H7 (cell line): Measurements from ENCODE around the gene FBLN5. TPM values are rescaled to one million over a fixed set of nuclear protein-coding genes. Genes with fewer than 3 reads are reported as not detected.
"Not testable (repeated sequence)": the region's sequence is repeated elsewhere in the genome, so short reads cannot be mapped to it uniquely, and the experiment has no call there.

Experiments
- DNase-seq: peaks from one replicate; pipeline ENCODE4 v3.0.0; 2012
- H3K27me3 ChIP-seq: 2 replicates; pipeline ENCODE4 v1.6.0; 2011; ENCODE audit warnings: mild to moderate bottlenecking, low read length; ENCODE audit not compliant: control insufficient read depth, insufficient read depth
- H3K36me3 ChIP-seq: replicated peaks from 2 replicates; pipeline ENCODE4 v1.5.1; 2011; ENCODE audit warnings: low read length; ENCODE audit not compliant: control insufficient read depth, insufficient read depth
- H3K4me3 ChIP-seq: 2 replicates; pipeline ENCODE4 v1.5.1; 2011; ENCODE audit warnings: low read depth, mild to moderate bottlenecking, control low read depth, low read length, moderate library complexity; ENCODE audit not compliant: insufficient read depth
- total RNA-seq: library from RNA; depleted of rRNA; stranded (reverse); fragments of >200 nt; shearing (Covaris generic); gene quantifications from 2 replicates; pipeline ENCODE4 v1.2.3, GENCODE V29; 2014

The FBLN5 gene
- total RNA-seq, 1 experiment from 2014 or later, result 2.3 TPM

DNA sequence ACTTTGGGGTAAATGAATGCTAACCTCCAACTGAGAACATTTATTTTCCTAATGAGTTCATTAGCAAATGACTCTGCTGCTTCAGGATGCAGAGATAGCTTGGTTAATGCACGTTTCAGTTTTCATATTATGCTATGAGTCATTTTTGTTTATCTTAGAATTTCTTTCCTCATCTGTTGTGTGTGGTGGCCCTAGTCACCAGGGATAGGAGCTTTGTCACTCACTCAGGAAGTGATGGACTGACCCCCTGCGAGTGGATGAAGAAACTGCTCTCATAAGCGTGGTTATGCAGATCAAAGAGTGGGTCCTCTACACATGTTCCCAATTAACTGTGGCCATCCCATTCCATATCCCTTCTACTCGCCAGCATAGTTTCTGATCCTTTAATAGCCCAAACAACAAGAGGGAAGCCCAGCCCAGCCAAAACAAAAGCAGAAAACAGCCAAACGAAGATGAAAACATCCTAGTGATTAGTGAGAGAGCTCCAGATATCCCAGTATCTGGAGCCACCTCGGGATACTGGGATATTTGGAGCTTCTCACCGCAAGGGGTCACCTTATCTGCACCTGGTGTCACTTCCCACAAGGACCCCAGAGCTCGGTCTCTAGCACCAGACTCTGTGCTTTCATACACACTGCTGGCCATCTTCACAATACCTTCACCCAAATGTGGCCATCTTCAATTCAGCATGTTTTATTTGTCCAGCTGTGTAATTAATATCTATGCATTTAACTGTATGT is 88.8 kb downstream of the FBLN5 start:
- H3K36me3 ChIP-seq, result no peaks in the 10 kb centered on the region
- DNase-seq, result no peak
- H3K27me3 ChIP-seq, result no peaks in the 10 kb centered on the region
- no peak overlapping the region for H3K4me3 ChIP-seq

DNA sequence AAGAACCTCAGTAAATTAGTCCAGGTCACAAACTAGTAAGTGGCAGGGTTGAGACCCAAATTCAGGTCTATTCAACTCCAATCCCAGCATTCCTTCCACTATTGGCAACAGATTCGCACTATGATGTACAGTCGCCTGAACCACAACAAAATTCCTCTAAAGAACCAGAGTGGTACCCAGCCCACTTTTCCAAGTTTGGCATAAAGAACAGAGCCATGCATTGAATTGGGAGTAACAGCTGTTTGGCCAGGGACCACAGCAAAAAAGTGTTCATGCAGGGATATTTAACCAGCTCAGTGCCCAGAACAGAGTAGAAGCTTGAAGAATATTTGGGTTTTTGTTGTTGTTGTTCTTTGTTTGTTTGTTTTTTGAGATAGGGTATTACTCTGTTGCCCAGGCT is 89.9 kb downstream of the FBLN5 start:
- Histone ChIP-seq H3K27me3 (no peaks in the 10 kb centered on the region), H3K4me3 (no peak overlapping the region), H3K36me3 (no peaks in the 10 kb centered on the region)
- DNase-seq, result no peak

DNA sequence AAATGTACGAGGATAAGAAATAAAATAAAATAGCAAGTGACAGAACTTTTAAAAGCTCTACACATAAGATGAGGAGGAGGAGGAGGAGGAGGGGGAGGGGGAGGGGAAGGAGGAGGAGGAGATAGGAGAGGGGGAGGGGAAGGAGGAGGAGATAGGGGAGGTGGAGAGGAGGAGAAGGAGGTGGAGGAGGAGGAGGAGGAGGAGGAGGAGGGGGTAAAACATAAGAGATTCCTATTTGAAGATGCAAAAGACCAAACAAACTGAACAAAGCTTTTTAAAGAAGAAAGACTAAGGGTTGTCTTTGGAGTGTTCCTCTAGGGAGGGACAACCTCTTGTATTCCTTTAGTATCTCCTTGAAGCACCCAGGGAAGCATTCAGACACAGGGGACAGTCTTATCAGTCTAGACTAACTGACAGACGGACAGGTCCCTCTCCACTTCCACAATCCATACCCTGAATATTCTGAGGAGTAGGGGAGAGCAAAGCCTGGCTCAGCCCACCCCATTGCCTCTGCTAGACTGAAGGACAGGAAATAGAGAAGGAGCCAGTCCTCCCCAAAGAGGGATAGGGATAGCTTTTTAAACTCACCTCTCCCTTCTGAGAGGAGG is 93.1 kb downstream of the FBLN5 start:
- Histone ChIP-seq H3K27me3 (no peaks in the 10 kb centered on the region), H3K4me3 (no peak overlapping the region), H3K36me3 (no peaks in the 10 kb centered on the region)
- DNase-seq, result no peak

DNA sequence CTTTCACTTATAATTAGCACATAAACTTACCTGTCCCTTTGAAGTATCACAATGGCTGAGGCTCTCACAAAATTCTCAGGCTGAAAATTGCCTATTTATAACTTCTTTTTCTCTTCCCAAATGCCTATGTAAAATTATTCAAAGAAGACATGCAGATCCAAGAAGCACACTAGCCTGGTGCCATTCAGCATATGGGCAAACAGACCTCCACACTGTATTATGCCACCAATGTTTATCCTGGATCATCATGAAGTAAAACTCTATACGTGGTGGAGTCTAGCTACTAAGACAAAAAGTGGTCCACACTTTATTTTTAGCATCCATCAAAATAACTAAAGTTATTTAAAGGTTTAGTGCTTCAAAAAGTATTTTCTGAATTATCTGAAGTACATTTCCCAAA is 95.9 kb downstream of the FBLN5 start:
- Histone ChIP-seq H3K36me3 (no peaks in the 10 kb centered on the region), H3K4me3 (no peak overlapping the region), H3K27me3 (no peaks in the 10 kb centered on the region)
- DNase-seq, result no peak

DNA sequence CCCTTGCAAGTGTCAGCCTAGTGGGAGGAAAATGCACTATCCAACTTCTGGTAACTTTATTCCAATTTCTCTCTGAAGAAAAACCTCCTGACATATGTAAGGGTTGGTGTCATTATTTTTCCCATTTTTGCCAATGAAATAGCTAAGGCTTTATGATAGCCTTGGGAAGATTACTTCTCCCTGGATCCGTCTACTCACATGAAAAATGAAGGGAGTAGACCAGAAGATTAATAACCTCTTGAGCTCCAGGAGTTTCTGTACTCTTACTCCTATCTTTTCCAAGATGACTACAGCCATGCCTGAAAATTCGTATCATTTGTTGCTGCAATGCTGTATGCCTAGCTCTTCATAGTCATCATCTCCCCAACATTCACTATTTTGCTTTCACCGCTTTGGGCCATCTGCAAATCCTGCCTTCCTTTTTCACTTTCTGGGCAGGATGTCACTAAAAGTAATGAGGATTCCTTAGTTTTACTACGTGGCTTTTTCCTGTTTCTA is 98.9 kb downstream of the FBLN5 start:
- H3K27me3 ChIP-seq, result no peaks in the 10 kb centered on the region
- no peak overlapping the region for H3K4me3 ChIP-seq
- no peaks in the 10 kb centered on the region for H3K36me3 ChIP-seq
- no peak for DNase-seq

DNA sequence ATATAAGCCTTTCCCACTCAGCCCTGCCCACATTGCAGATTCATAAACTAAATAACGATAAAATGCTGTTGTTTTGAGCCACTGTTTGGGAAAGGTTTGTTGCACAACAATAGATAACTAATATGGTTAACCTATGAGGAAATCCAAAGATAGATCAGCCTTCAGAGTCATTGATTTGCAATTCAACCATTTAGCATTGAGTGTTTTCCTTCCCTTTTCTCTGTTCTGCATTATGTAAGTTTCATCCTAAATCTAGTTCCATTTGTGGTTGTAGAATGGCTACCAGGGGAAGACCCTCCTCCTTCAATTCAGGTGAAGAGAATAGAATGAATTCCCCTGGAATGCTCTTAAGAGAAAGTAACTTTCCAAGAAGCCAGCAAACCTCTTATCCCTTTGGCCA is 99.8 kb downstream of the FBLN5 start:
- Histone ChIP-seq H3K27me3 (no peaks in the 10 kb centered on the region), H3K4me3 (no peak overlapping the region), H3K36me3 (no peaks in the 10 kb centered on the region)
- DNase-seq, result no peak

DNA sequence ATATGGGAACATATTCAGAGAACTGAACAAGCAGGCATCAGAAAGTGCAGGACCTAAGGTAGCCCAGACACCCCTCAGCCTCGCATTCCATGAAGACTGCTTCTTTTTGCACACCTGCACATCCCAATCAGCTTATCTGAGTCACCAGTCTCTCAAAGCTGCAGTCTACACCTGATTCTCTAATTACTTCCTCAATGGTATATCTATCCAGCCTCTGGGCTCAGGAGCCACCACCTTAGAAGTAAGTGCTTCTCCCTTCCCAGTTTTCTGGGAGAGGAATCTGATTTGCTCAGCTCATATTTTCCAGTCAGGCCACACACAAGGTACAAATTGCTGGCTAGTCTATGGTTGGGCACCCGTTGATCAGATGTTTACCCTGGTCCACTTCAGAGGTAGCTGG is 101.8 kb downstream of the FBLN5 start:
- DNase-seq, result no peak
- Histone ChIP-seq H3K36me3 (no peaks in the 10 kb centered on the region), H3K4me3 (no peak overlapping the region), H3K27me3 (no peaks in the 10 kb centered on the region; the same call in 1 of the 2 replicates)

DNA sequence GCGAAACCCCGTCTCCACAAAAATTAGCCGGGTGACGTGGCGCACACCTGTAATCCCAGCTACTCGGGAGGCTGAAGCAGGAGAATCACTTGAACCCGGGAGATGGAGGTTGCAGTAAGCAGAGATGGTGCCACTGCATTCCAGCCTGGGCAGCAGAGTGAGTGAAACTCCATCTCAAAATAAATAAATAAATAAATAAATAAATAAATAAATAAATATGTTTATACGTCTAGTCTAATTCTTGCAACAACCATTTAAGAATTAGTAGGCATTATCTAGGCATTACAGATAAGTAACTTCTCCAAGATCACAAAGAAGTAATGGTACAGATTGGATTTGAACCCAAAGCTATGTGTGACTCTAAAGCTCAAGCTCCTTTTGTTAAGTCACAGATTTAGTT is 102.4 kb downstream of the FBLN5 start:
- DNase-seq, H3K36me3 ChIP-seq, H3K4me3 ChIP-seq, H3K27me3 ChIP-seq: not testable (repeated sequence)

DNA sequence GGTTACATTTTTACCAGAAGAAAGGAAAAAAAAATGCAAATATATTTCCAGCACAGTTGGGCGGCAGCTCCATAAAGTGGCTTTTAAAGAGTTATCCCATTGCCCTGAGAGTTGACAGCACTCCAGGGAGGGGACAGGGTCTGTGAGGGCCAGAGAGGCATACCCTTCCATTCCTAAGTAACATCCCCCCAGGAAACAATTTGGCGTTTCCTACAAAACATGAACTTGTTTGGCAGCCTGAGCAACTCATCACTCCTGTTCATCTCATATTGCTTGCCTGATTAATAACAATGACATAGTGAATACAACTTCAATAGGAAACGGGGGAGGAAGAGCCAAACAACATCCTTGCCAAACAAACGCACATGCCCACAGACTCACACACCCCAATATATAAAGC is 103.5 kb downstream of the FBLN5 start:
- H3K27me3 ChIP-seq, result no peaks in the 10 kb centered on the region; the same call in 1 of the 2 replicates
- DNase-seq, result no peak
- no peak overlapping the region for H3K4me3 ChIP-seq
- no peaks in the 10 kb centered on the region for H3K36me3 ChIP-seq

DNA sequence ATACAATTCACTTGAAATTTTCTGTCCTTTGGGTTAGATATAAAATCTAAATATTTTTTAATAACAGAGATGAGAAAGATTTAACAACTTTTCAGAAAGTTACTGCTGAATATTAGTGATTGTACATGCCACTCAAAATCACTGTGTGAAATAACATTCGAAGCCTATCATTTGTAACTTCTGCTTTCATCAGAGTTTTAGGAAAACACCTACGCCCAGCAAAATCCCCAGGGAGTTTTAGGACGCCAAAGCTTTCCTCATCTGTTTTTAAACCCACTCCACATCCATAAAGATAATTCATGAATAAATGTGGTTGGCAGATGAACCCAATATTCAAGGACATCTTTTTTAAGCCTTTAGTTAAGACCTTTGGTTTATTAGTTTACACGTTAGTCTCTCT is 104.1 kb downstream of the FBLN5 start:
- H3K4me3 ChIP-seq, result no peak overlapping the region
- H3K27me3 ChIP-seq, result peaks cover under 1% of the 10 kb centered on the region; the same call in 1 of the 2 replicates
- H3K36me3 ChIP-seq, result no peaks in the 10 kb centered on the region
- no peak for DNase-seq

DNA sequence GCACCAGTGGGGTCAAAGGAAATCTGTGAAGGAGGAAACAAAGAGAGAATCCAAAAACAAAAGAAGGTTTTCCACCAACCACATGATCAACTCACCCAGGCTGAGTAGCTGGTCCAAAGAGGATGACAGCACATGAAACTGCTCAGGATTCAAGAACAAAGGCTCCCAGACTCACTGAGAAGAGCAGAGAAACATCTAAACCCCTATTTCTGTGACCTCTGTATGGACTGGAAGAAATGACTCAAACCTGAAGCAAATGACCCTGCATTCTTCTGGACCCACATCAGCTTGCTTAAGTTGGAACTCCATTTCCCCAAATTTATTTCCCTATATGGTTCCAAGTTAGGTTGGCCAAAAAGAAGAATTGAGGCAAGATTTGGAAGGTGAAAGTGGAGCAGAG is 106.4 kb downstream of the FBLN5 start:
- Histone ChIP-seq H3K4me3 (no peak overlapping the region), H3K36me3 (no peaks in the 10 kb centered on the region), H3K27me3 (peaks cover 12% of the 10 kb centered on the region; the same call in 1 of the 2 replicates)
- DNase-seq, result no peak

DNA sequence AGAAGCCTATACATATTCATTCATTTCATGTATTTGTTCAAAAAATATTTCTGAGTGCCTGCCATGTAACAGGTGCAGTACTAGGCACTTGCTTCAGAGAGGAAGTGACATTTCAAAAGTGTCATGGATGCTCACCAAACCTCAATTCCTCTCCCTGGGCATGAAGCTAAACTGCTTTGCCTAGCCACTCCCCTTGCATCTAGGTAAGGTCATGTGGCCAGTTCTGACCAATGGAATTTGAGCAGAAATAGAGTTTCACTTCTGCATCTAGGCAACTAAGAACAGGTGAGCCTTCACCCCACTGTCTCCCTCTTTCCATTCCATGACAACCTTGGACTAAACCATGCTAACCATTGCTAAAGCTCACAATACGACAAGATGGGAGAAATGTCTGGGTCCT is 107.7 kb downstream of the FBLN5 start:
- H3K4me3 ChIP-seq, result no peak overlapping the region
- peak; percentile 30 for DNase-seq
- H3K36me3 ChIP-seq, result no peaks in the 10 kb centered on the region
- peaks cover 24% of the 10 kb centered on the region; the same call in 1 of the 2 replicates for H3K27me3 ChIP-seq

DNA sequence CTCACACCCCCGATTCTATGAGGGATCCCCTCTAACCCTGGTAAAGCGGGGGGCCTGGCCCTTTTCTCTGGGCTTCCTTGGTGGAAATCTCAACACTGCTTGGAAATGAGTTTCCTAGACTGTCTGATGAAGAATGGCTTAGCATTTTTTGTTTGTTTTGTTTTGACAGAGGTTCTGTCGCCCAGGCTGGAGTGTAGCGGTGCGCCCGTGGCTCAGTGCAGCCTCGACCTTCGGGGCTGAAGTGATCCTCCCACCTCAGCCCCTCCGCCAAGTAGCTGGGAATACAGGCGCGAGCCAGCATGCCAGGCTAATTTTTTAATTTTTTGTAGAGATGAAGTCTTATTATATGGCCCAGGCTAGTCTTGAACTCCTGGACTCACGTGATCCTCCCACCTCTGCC is 110.4 kb downstream of the FBLN5 start:
- no peak for DNase-seq
- Histone ChIP-seq H3K36me3 (no peaks in the 10 kb centered on the region), H3K27me3 (peaks cover 27% of the 10 kb centered on the region), H3K4me3 (peak overlapping the region; percentile 75)

DNA sequence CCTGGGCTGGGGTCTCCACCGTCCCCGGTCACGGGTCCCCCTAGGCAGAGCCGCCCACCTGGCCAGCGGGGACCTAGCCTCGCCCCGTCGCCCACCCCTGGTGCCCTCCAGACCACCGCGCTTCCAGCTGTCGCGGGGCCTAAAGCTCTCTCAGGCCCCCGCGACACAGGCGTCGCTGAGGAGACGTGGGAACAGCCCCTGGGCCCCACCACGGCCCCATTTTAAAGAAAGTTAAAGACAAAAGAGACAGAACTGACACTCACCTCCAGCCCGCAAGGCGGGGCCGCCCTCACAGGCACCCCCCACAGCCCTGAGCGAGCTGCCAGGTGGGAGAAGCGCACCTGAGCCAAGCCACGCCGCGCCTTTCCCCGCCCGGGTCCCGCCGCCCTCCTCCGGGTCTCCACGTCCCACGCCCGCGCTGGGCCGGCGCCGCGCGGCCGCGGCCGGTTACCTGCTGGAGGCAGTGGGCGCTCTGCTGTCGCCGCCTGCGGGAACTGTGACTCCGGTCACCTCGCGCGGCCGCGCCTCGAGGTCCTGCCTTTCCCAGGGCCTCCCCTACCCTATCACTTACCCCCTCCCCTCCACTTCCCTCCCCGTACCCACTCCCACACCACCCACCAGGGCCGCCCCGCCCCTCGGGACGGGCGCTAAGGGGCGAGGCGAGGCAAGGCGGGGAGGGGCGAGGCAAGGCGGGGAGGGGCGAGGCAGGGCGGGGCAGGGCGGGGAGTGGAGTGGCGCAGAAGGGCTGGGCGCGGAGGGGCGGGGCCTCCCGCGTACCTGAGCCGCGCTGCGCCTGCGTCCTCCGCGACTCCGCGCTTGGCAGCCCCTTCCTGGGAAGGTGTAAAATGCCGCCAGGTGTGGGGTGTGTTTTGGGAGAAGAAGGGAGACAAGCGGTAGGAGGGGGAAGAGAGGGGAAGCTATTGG is 111.3 kb downstream of the FBLN5 start:
- Histone ChIP-seq H3K4me3 (peak overlapping the region; percentile 75), H3K27me3 (peaks cover 27% of the 10 kb centered on the region), H3K36me3 (no peaks in the 10 kb centered on the region)
- DNase-seq, result peak; percentile 97
